ENCODE data around the gene FLOT2. TPM values are rescaled to one million over a fixed set of nuclear protein-coding genes. Genes with fewer than 3 reads are reported as not detected.

FLOT2 gene
- total and polyA plus RNA-seq, 2 donors (not counting 1 experiment from before 2014, with no cell fraction given), result 196 to 270 TPM

DNA sequence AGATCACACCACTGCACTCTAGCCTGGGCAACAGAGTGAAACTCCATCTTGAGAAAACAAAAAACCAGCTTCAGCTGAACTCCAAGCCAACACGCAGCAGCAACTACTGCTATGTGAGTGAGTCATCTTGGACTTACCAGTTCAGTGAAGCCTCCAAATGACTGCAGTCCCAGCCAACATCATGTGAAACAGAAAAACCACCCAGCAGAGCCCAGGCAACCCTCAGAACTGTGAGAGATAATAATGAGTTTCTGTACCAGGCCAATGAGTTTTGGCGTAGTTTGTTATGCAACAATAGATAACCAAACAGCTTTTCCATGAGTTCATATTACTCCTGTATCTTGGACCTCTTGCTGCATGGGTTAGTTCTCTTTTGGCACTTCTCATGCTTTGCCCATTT, 30.5 kb upstream of the FLOT2 start:
- Mint-ChIP-seq H3K27ac (peak overlapping the region; percentile 56), H3K4me3 (no peak overlapping the region), H3K4me1 (peaks cover 52% of the 10 kb centered on the region), H3K9me3 (ENCODE audit: insufficient read depth) (peaks cover 2% of the 10 kb centered on the region), H3K27me3 (no peaks in the 10 kb centered on the region)
- Histone ChIP-seq H3K9ac (ENCODE audit: low read length) (no peak overlapping the region), H3K4me1 (ENCODE audit: control insufficient read depth in 2 of 2, insufficient read depth in 2 of 2, low read length in 2 of 2) (peaks cover 23 to 27% of the 10 kb centered on the region in 2 donors), H2AFZ (ENCODE audit: insufficient read depth, low read depth, low read length, poor library complexity, severe bottlenecking) (no peak overlapping the region), H4K20me1 (ENCODE audit: control insufficient read depth, insufficient read depth, low read length, poor library complexity, severe bottlenecking) (peaks cover 62% of the 10 kb centered on the region), H3K9me3 (ENCODE audit: control extremely low read depth in 1 of 3, control insufficient read depth in 2 of 3, insufficient read depth in 1 of 3, low read length in 2 of 3) (no peaks in the 10 kb centered on the region), H3K79me2 (ENCODE audit: control insufficient read depth, insufficient read depth, low read length) (peaks cover 97% of the 10 kb centered on the region), H3K27ac (ENCODE audit: low read length in 2 of 2) (no peak overlapping the region), H3K4me2 (replicated peaks; ENCODE audit: low read depth, low read length, poor library complexity, severe bottlenecking) (no peak overlapping the region), H3K36me3 (replicated peaks in 1 of 2; ENCODE audit: control extremely low read depth in 1 of 2, control insufficient read depth in 1 of 2, extremely low read depth in 1 of 2, insufficient read depth in 2 of 2, low read length in 1 of 2) (peaks cover under 1 to 52% of the 10 kb centered on the region in 2 experiments), H3K27me3 (replicated peaks in 1 of 4; ENCODE audit: control extremely low read depth in 1 of 4, control insufficient read depth in 3 of 4, insufficient read depth in 4 of 4, low read length in 3 of 4) (no peaks in the 10 kb centered on the region), H3K4me3 (ENCODE audit: control extremely low read depth in 1 of 5, extremely low read depth in 1 of 5, insufficient read depth in 1 of 5, low read depth in 2 of 5, low read length in 4 of 5) (no peak overlapping the region)
- ChIA-PET CTCF (interaction anchor here (1.1 to 2.2 kb wide), 4 partner anchors 17 to 201 kb away, joined by 4 to 14 read pairs (median 8); partner anchors contain the start of gene TLCD1), POLR2A (no interaction called here)
- ATAC-seq (ENCODE audit: low read depth), result no peak
- intact Hi-C loops (cut with micrococcal nuclease), result no loop called here
- DNase-seq, result no peak
- 50% methylated on average over 1 of the region's 2 CpGs for WGBS (ENCODE audit: insufficient coverage)
- TF ChIP-seq CTCF (IDR thresholded peaks at IDR 0.05) (no peak), EZH2 (IDR thresholded peaks at IDR 0.05; ENCODE audit: borderline replicate concordance, insufficient read depth, low read depth, low read length, poor library complexity, severe bottlenecking) (no peak)

DNA sequence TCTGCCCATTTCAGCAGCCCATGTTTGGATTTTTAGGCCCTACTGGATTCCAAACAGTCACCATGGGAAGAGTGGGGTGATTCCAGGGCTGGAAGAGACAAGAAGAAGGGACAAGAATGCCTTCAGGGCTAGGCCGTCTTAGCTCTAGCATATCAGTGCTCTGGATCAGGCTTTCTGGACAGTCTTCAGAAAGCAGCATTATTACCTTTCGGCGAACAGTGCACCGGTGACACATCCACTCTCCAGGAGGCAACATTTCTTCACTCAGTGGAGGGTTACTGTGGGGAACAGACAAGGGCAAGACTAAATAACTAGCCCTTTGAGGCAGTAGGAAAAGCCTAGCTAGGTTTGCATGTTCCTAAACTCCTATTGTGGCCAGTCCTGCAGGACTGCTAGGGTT, 29.3 kb upstream of the FLOT2 start:
- Histone ChIP-seq H3K4me1 (ENCODE audit: control insufficient read depth in 2 of 2, insufficient read depth in 2 of 2, low read length in 2 of 2) (peaks cover 23 to 27% of the 10 kb centered on the region in 2 donors), H3K9me3 (ENCODE audit: control extremely low read depth in 1 of 3, control insufficient read depth in 2 of 3, insufficient read depth in 1 of 3, low read length in 2 of 3) (no peaks in the 10 kb centered on the region), H3K4me3 (ENCODE audit: control extremely low read depth in 1 of 5, extremely low read depth in 1 of 5, insufficient read depth in 1 of 5, low read depth in 2 of 5, low read length in 4 of 5) (no peak overlapping the region), H2AFZ (ENCODE audit: insufficient read depth, low read depth, low read length, poor library complexity, severe bottlenecking) (no peak overlapping the region), H3K79me2 (ENCODE audit: control insufficient read depth, insufficient read depth, low read length) (peaks cover 90% of the 10 kb centered on the region), H4K20me1 (ENCODE audit: control insufficient read depth, insufficient read depth, low read length, poor library complexity, severe bottlenecking) (peaks cover 53% of the 10 kb centered on the region), H3K27me3 (replicated peaks in 1 of 4; ENCODE audit: control extremely low read depth in 1 of 4, control insufficient read depth in 3 of 4, insufficient read depth in 4 of 4, low read length in 3 of 4) (no peaks in the 10 kb centered on the region), H3K4me2 (replicated peaks; ENCODE audit: low read depth, low read length, poor library complexity, severe bottlenecking) (peak overlapping the region; percentile 32), H3K27ac (ENCODE audit: low read length in 2 of 2) (peak overlapping the region; percentile 63 to 74), H3K36me3 (replicated peaks in 1 of 2; ENCODE audit: control extremely low read depth in 1 of 2, control insufficient read depth in 1 of 2, extremely low read depth in 1 of 2, insufficient read depth in 2 of 2, low read length in 1 of 2) (peaks cover 0 to 61% of the 10 kb centered on the region in 2 experiments), H3K9ac (ENCODE audit: low read length) (peak overlapping the region; percentile 24)
- peak overlapping the region; percentile 89 for H3K27ac Mint-ChIP-seq
- CTCF ChIA-PET, result interaction anchor here (0.6 to 2.2 kb wide), 12 partner anchors 10 to 200 kb away, joined by 3 to 14 read pairs (median 4); partner anchors contain the start of genes DHRS13, PHF12 and TLCD1
- intact Hi-C loops (cut with micrococcal nuclease), result no loop called here
- ATAC-seq (ENCODE audit: low read depth) (no peak), DNase-seq (no peak)
- WGBS (ENCODE audit: insufficient coverage), result 89% methylated on average over 2 of the region's 4 CpGs
- POLR2A ChIA-PET, result no interaction called here
- H3K4me3 Mint-ChIP-seq, result peak overlapping the region; percentile 72
- no peak for TF ChIP-seq EZH2 (IDR thresholded peaks at IDR 0.05; ENCODE audit: borderline replicate concordance, insufficient read depth, low read depth, low read length, poor library complexity, severe bottlenecking)
- no peak for TF ChIP-seq CTCF (IDR thresholded peaks at IDR 0.05)
- H3K4me1 Mint-ChIP-seq, result peaks cover 48% of the 10 kb centered on the region
- peaks cover 2% of the 10 kb centered on the region for H3K9me3 Mint-ChIP-seq (ENCODE audit: insufficient read depth)
- no peaks in the 10 kb centered on the region for H3K27me3 Mint-ChIP-seq

Measured in B cell (primary cell).